Neural cell (in vitro differentiated cells): ENCODE results near the gene MYORG. TPM values are rescaled to one million over a fixed set of nuclear protein-coding genes. Genes with fewer than 3 reads are reported as not detected.

Source experiments
- H2AFZ ChIP-seq: fragments of 200-600, 300-800 bp; sonication (generic), shearing (Covaris generic); 2 replicates; pipeline ENCODE4 v1.6.0; 2014; ENCODE audit warnings: low read depth, mild to moderate bottlenecking, antibody characterized with exemption, low read length, moderate library complexity
- H3F3A ChIP-seq: fragments of 200-600 bp; shearing (Covaris generic); 2 replicates; pipeline ENCODE4 v1.6.1; 2016; ENCODE audit warnings: mild to moderate bottlenecking, moderate library complexity, mixed read lengths, antibody characterized with exemption, low read length; ENCODE audit not compliant: insufficient read depth, poor library complexity, severe bottlenecking
- H3K27ac ChIP-seq: fragments of 200-600, 300-800 bp; sonication (generic), shearing (Covaris generic); 2 replicates; pipeline ENCODE4 v1.5.1; 2014; ENCODE audit warnings: mild to moderate bottlenecking, low read length, moderate library complexity
- H3K27me3 ChIP-seq: fragments of 300-800, 200-600 bp; sonication (generic), shearing (Covaris generic); 2 replicates; pipeline ENCODE4 v1.6.0; 2014; ENCODE audit warnings: mild to moderate bottlenecking, low read depth, low read length, moderate library complexity; ENCODE audit not compliant: insufficient read depth
- H3K36me3 ChIP-seq: fragments of 300-800, 200-600 bp; sonication (generic), shearing (Covaris generic); 2 replicates; pipeline ENCODE4 v1.5.1; 2014; ENCODE audit warnings: mild to moderate bottlenecking, antibody characterized with exemption, low read length, moderate library complexity; ENCODE audit not compliant: insufficient read depth
- H3K4me2 ChIP-seq: fragments of 300-800, 200-600 bp; sonication (generic), shearing (Covaris generic); 2 replicates; pipeline ENCODE4 v1.6.0; 2014; ENCODE audit warnings: mild to moderate bottlenecking, low read length
- H3K4me3 ChIP-seq: fragments of 300-800, 200-600 bp; sonication (generic), shearing (Covaris generic); 2 replicates; pipeline ENCODE4 v1.5.1; 2014; ENCODE audit warnings: mild to moderate bottlenecking, low read length, moderate library complexity
- H3K79me2 ChIP-seq: fragments of 200-600 bp; shearing (Covaris generic); replicated peaks from 2 replicates; pipeline ENCODE4 v1.6.0; 2014; ENCODE audit warnings: mild to moderate bottlenecking, low read length, moderate library complexity; ENCODE audit not compliant: insufficient read depth
- H3K9ac ChIP-seq: fragments of 300-800, 200-600 bp; sonication (generic), shearing (Covaris generic); 2 replicates; pipeline ENCODE4 v1.6.1; 2016; ENCODE audit warnings: mild to moderate bottlenecking, low read length, mixed read lengths
- H3K9me2 ChIP-seq: fragments of 200-600 bp; shearing (Covaris generic); 2 replicates; pipeline ENCODE4 v1.6.1; 2016; ENCODE audit warnings: mild to moderate bottlenecking, low read length, mixed read lengths; ENCODE audit not compliant: insufficient read depth
- H3K9me3 ChIP-seq: fragments of 200-600, 300-800 bp; sonication (generic), shearing (Covaris generic); 2 replicates; pipeline ENCODE4 v1.6.1; 2016; ENCODE audit warnings: mild to moderate bottlenecking, mixed run types, low read length, moderate library complexity, mixed read lengths
- H4K20me1 ChIP-seq: fragments of 200-600 bp; shearing (Covaris generic); 2 replicates; pipeline ENCODE4 v1.6.1; 2016; ENCODE audit warnings: mild to moderate bottlenecking, mixed run types; ENCODE audit not compliant: insufficient read depth
- CTCF ChIP-seq: fragments of 450-650 bp; IDR thresholded peaks from 2 replicates; pipeline ENCODE4 v1.5.1; 2014; ENCODE audit warnings: antibody characterized with exemption, mild to moderate bottlenecking, moderate library complexity; ENCODE audit not compliant: poor library complexity, severe bottlenecking
- EP300 ChIP-seq: fragments of 450-650 bp; conservative IDR thresholded peaks from 2 replicates; pipeline ENCODE4 v1.6.1; 2014; ENCODE audit warnings: antibody characterized with exemption, mild to moderate bottlenecking, moderate library complexity; ENCODE audit not compliant: poor library complexity, severe bottlenecking
- EZH2 ChIP-seq: fragments of 200-600, 300-800 bp; shearing (Covaris generic), sonication (generic); IDR thresholded peaks from 2 replicates; pipeline ENCODE4 v1.6.1; 2014; ENCODE audit warnings: antibody characterized with exemption, low read length, borderline replicate concordance, mild to moderate bottlenecking; ENCODE audit not compliant: insufficient read depth, poor library complexity, severe bottlenecking
- MXI1 ChIP-seq: fragments of 450-650 bp; conservative IDR thresholded peaks from 2 replicates; pipeline ENCODE4 v1.6.1; 2014; ENCODE audit warnings: antibody characterized with exemption, mild to moderate bottlenecking; ENCODE audit not compliant: poor library complexity, severe bottlenecking
- POLR2AphosphoS5 ChIP-seq: IDR thresholded peaks from 2 replicates; pipeline ENCODE4 v1.6.1; 2012
- RAD21 ChIP-seq: fragments of 450-650 bp; conservative IDR thresholded peaks from 2 replicates; pipeline ENCODE4 v1.6.1; 2014; ENCODE audit warnings: antibody characterized with exemption, mild to moderate bottlenecking, moderate library complexity
- REST ChIP-seq: IDR thresholded peaks from 2 replicates; pipeline ENCODE4 v1.6.1; 2012; ENCODE audit warnings: borderline replicate concordance
- SMC3 ChIP-seq: fragments of 450-650 bp; conservative IDR thresholded peaks from 2 replicates; pipeline ENCODE4 v1.6.1; 2014; ENCODE audit warnings: antibody characterized with exemption, mild to moderate bottlenecking, moderate library complexity; ENCODE audit not compliant: poor library complexity
- TAF1 ChIP-seq: IDR thresholded peaks from 2 replicates; pipeline ENCODE4 v1.6.1; 2012; ENCODE audit warnings: low read depth
- polyA plus RNA-seq: library from polyadenylated mRNA; depleted of rRNA; stranded (reverse); fragments of >200 nt; gene quantifications from 2 replicates; pipeline ENCODE4 v1.2.3, GENCODE V29; 2014

MYORG gene
- polyA plus RNA-seq, 1 donor from 2014 or later: 0.58 TPM

GRCh38 chr9:34337403-34337802 lies 39.3 kb downstream of the MYORG start:
- H3K9ac ChIP-seq: no peak overlapping the region
- no peak overlapping the region for H3K27ac ChIP-seq

GRCh38 chr9:34335376-34335775 lies 41.3 kb downstream of the MYORG start:
- Histone ChIP-seq H3K9me3 (no peaks in the 10 kb centered on the region), H3K27ac (no peak overlapping the region), H3K9me2 (no peaks in the 10 kb centered on the region), H3K4me2 (no peak overlapping the region), H3K9ac (no peak overlapping the region), H3K4me3 (no peak overlapping the region), H3F3A (no peaks in the 10 kb centered on the region), H2AFZ (no peak overlapping the region), H3K36me3 (no peaks in the 10 kb centered on the region), H3K79me2 (no peaks in the 10 kb centered on the region), H3K27me3 (no peaks in the 10 kb centered on the region), H4K20me1 (no peaks in the 10 kb centered on the region)
- TF ChIP-seq TAF1 (no peak), EZH2 (no peak), MXI1 (no peak), POLR2AphosphoS5 (no peak), RAD21 (no peak), EP300 (no peak), CTCF (no peak)

More at GRCh38 chr9:34337403-34337802, 39.3 kb downstream of the MYORG start:
- H4K20me1 ChIP-seq: no peaks in the 10 kb centered on the region
- H3K79me2 ChIP-seq: no peaks in the 10 kb centered on the region
- no peaks in the 10 kb centered on the region for H3K36me3 ChIP-seq
- H3K9me2 ChIP-seq: no peaks in the 10 kb centered on the region
- H3F3A ChIP-seq: no peaks in the 10 kb centered on the region
- no peak overlapping the region for H3K4me3 ChIP-seq
- no peaks in the 10 kb centered on the region for H3K9me3 ChIP-seq
- TF ChIP-seq EZH2 (no peak), EP300 (no peak), TAF1 (no peak), RAD21 (no peak), REST (no peak), MXI1 (no peak), POLR2AphosphoS5 (no peak), CTCF (no peak), SMC3 (no peak)
- H2AFZ ChIP-seq: no peak overlapping the region
- H3K4me2 ChIP-seq: no peak overlapping the region
- H3K27me3 ChIP-seq: no peaks in the 10 kb centered on the region
